ENCODE results near the gene ARHGAP24.

GRCh38 chr4:85707611-85708010 is 232.7 kb downstream of the ARHGAP24 start:
- TF ChIP-seq ZC3H4 (CRISPR knock-in tag; IDR thresholded peaks at IDR 0.05; ENCODE audit: borderline replicate concordance) (no peak), ATF2 (CRISPR knock-in tag; IDR thresholded peaks at IDR 0.05) (no peak), GTF2F1 (IDR thresholded peaks at IDR 0.05; ENCODE audit: low read length) (no peak)

Measured in HepG2 (cell line).